Stimulated activated CD8-positive, alpha-beta memory T cell treated with anti-CD3 and anti-CD28 coated beads, Interleukin-12 subunit alpha, Interleukin-12 subunit beta, amount 100 ng/mL, for 1 hour (primary cell): ENCODE measurements around the gene CHI3L2.

Source experiments
- DNase-seq: peaks from one replicate; pipeline ENCODE4 v3.0.0-alpha.2; 2020; ENCODE audit warnings: low read depth

CHI3L2 gene, protein sequence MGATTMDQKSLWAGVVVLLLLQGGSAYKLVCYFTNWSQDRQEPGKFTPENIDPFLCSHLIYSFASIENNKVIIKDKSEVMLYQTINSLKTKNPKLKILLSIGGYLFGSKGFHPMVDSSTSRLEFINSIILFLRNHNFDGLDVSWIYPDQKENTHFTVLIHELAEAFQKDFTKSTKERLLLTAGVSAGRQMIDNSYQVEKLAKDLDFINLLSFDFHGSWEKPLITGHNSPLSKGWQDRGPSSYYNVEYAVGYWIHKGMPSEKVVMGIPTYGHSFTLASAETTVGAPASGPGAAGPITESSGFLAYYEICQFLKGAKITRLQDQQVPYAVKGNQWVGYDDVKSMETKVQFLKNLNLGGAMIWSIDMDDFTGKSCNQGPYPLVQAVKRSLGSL

DNA sequence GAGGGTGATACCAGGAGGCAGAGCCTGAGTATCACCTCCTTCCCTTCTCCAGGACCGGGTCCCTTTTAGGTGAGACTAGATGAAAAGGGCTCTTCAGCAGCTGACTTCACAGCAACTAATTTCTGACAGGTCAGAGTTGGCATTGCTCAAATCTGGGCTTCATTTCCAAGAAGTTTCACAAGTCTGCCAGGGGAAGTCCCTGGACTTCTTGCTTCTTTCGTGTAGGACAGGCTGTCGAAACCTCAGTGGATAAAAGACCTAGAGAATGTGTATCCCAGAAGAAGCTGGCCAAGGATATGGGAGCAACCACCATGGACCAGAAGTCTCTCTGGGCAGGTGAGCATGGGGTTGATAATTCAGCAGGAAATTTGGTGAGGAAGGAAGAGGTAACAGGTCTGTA lies at the start of gene CHI3L2:
CHI3L2 (plus strand) TSS at position 280 of the 400 bp plus-strand sequence; CDS start at position 297, 17 bp downstream.
- DNase-seq, result no peak

GRCh38 chr1:111179968-111180533 lies 47.5 kb upstream of the CHI3L2 start:
- DNase-seq, result no peak

DNA sequence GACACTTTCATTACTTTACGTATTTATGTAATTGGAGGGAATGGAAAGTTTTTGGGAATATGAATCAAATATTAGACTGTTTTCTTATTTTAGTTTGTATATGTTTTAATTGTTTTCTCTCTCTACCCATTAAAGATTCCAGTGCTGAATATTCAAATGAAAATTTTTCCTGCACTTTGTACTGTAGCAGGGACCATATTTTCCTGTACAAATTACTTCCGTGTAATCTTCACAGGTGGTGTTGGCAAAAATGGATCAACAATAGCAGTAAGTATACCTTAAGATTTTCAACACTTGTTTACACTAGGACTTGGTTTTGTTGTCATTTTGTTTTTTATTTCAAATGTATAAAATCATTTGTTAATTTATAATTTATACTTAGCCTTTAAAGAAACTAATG lies 45.5 kb upstream of the CHI3L2 start:
- DNase-seq, result no peak

- no peak for DNase-seq
Measured at GRCh38 chr1:111183308-111184069, 44.0 kb upstream of the CHI3L2 start.

GRCh38 chr1:111184663-111185062 lies 42.9 kb upstream of the CHI3L2 start:
- no peak for DNase-seq

DNA sequence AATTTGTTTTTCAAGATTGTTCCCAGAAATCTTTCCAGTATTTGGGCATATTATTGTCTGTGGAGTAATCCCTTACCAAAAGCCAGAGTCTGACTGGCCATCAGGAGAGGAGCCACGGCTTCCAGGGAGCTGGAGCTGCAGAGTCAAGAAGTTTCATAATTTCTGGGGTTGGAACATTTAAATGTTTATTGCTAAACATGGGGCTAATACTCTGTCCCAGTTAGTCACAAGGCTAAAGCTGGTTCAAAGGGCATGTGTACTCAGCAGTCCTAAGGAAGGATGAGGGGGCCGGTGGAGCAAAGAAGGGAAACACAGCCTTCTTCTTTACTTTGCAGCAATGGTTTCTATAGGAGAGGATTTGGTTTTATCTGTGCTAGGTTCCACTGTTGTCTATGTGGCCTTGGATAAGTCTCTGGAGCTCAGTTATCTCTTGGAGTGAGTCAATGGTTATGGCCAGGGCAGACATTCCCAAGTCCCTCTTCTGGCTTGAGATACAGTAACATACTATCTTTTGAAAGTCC lies 36.5 kb upstream of the CHI3L2 start:
- no peak for DNase-seq

DNA sequence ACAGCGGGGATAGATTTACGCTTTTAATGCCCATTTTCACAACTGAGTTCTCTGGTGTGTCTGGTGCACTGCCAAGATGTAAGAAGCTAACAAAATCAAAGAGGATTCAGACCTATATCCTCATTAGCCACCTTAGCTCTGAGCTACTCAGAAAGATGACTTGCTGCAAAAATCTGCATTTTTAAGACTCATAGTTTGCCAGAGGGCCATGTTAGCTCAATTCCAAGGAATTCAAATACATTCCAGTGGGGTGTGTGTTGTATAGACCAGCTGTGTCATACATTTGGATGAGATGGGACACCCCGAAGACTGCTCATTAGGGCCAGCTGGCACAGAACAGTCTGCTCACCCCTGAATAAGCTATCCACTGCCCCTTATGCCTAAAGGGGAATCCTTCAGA lies 36.0 kb upstream of the CHI3L2 start:
- DNase-seq, result no peak

GRCh38 chr1:111192074-111192473 lies 35.4 kb upstream of the CHI3L2 start:
- DNase-seq, result no peak

GRCh38 chr1:111192658-111193519 lies 34.6 kb upstream of the CHI3L2 start:
- no peak for DNase-seq

DNA sequence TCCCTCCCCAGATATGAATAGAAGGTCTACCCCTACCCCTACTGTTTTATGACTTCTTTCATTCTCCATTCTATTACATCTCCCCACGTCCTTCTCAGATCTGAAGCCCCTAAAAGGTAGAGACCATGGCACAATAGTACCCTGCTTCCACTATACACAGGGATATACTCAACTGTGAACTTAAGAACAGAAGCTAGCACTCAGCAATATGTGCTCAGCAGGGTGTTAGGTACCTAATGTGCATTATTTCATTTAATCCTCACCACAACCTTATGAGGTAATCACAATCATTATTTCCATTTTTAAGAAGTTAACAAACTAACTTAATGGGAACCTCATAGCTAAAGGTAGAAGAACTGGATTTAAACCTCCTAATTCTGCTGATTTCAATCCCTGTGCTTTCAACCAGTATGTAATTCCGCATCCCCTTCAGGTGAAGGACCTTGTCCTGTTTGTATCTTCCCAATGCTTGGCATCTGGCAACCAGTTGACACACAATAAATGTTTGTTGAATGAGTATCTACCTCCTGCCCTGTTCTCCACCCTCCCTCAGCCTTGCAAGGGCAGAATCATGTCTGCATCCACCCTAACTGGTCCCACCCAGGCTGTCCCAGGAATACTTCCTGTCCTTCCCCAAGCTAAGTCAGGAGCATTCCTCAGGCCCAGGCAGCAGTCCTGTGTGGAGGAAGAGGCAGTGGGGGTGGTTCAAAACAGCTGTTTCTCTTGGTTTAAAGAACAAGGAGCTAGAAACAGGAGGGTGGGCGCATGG lies 33.6 kb upstream of the CHI3L2 start:
- no peak for DNase-seq

- DNase-seq, result no peak
Measured at GRCh38 chr1:111195002-111195684, 32.4 kb upstream of the CHI3L2 start.

- DNase-seq, result no peak
Measured at GRCh38 chr1:111196213-111196612, 31.3 kb upstream of the CHI3L2 start.

DNA sequence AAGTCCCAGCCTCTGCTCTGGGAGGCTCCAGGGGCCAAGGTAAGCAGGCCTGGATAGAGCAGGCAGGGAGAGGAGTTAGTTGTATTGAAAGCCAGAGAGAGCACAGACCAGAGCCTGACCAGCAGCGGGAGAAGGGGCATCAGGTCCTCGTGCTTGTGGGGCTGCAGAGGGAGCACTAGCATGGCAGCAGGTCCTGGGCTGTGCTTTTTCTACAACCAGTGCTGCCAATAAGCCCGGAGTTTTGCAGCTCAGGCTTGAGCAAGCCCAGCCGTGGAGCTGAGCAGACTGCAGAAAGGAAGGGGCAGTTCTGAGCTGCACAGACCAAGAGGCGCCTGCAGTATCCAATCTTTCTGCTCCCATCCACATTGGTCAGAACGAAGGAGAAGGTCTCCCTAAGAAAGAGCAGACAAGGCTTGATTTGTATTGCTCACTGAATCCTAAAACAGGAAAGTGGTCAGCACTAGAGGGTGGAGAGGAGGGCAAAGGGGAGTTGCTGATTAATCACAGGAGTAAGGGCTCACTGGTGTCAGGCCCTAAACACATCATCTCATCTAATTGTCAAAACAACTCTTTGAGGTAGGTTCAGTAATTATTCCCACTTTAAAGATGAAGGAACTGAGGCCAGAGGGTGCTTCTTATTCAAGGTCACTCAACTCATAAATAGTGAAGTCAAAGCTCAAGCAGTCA lies 29.8 kb upstream of the CHI3L2 start:
- peak; percentile 59 for DNase-seq

DNA sequence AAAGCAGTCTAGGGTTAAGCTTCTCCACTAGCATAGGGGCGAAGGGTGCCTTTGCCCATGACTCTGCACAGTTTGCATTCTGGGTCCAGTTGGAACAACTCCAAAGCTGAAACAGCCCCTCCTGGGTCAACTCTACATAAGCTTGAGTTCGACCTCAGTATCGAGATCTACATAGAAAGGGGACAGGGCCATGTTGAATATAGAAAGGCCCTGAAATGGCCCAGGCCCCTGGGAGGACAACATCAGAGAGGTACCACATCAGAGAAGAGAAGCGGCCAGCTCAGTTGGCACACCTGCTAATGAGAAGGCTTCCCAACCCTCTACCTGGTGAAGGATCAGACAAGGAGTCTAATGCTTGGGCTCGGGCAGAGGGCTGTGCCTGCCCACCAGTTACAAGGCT lies 28.7 kb upstream of the CHI3L2 start:
- DNase-seq, result no peak

DNA sequence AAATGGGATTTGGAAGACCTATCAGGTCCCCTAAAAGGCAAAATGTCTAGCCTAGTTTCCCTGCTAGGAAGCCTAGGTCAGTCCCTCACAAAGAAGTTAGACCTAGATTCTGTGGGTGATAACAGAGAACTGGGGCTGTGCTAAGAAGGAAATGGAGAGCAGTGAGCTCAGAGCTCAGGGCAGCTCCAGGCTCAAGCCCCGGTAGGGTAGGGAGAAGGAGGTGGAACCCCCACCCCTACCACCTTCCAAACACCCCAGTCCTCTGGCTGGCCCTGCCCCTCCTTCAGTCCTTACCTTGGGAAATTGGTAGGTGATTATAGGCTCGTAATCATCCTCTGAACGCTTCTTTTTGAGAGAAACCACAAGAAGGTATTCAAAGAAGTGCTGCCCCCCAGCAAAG lies 28.2 kb upstream of the CHI3L2 start:
- DNase-seq, result no peak

DNA sequence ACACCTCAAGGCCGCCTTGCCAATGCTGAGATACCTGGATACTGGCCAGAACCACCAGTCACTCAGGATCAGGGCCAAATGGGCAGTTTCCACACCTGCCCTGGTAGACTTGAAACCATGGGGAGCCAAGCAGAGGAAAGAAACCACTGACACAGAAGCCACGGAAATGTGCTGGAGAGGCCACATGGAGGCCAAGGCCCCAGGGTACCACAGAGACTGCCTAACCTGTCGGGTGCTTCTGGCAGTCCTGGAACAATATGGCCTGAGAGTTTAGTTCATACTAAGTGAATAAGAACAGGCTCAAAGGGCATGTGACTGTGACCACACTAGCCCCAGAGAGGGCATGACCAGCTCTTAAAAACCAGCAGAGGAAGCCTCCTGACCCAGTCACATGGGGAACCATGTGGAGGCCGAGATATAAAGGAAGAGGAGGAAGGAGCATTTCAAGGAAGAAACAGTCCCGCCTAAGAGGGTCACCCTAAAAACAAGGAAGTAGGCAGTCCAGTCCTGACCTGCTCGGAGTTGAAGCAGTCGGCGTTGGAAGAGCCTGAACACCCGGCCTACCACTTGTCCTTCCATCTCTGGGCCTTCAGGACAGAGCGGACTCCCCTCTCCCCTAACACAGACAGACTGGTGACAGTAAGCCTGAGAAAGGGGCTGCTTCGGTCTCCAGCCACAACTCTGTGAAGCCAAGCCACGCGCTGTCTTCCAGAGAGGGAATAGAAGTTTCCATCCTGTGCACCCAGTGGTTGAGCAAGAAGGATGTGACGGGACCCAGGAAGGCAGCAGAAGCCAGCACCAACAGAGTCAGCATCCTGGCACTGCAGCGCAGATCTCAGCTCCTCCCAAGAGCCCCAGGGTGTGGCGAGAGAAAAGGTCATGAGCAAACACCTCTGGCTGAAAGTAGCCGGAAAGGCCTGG lies 27.4 kb upstream of the CHI3L2 start, which contains the start of gene DENND2D:
DENND2D (minus strand) TSS at position 766 of the 921 bp plus-strand sequence; CDS start at position 579, 187 bp downstream.
- DNase-seq, result peak; percentile 37

DNA sequence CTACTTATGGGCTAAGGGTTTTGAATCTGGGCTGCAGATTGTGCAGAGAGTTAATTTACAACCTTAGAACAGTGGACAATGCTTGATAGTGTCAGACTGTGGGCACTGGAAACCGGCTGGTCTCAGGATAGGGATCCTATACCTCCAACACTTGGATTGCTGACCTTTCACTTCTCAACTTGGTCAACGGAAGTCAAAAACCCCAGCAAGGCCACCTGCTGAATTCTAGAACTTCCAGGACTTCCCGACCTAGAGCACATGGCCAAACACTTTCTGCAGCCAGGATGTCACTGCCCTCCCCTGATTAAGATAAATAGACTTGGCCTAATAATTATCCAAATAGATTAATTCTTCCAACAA lies 26.7 kb upstream of the CHI3L2 start:
- DNase-seq, result no peak

DNA sequence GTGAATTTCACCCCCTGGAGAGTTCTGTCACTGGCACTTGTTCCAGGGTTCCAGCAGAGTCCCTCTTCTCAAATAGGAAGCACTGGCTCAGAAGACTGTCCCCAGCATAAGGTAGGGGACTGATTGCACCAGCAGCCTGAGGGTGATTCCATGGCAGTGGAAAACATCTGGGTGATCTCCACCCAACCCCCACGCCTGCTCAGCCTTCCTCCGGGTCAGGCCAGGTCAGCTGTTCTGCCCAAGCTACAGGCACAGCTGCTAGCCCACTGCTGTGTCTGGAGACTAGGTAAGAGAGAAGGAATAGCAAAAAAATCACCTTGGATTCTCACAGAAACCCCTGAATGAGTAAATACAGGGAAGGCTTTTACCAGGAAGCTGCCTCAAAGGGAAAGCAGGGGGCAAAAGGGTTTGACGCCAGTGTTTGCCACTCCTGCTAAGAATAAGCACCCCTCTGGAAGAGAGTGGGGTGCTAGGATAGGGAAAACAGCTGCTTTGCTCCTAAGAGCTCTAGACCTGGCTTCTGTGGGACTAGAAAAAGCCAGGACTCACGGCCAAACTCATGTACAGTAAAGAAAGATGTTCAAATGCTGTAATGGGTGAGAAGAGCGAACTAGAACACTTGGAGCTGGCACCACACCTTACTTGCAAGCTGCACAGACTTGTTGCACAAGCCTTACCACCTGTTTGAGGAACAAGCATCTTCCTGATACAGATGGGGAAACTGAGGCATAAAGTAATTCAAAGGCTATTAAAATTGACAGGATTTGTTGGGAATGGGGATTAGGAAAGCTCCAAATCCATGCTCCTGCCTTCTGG lies 26.0 kb upstream of the CHI3L2 start:
- no peak for DNase-seq
